ENCODE results near the gene RFNG.

Gene RFNG

GRCh38 chr17:82053556-82054263 is 2.1 kb upstream of the RFNG start:
- TF ChIP-seq POLR2AphosphoS5 (IDR thresholded peaks at IDR 0.05; ENCODE audit: low read depth) (no peak), REST (IDR thresholded peaks at IDR 0.05; ENCODE audit: insufficient replicate concordance, low read depth) (no peak), CTCF (IDR thresholded peaks at IDR 0.05; ENCODE audit: insufficient read depth, low read length) (no peak), SPI1 (IDR thresholded peaks at IDR 0.05; ENCODE audit: borderline replicate concordance, low read depth) (no peak), GABPA (IDR thresholded peaks at IDR 0.05; ENCODE audit: low read depth) (no peak)
- DNase-seq (ENCODE audit: low read depth in 1 of 2, low spot score in 1 of 2): no peak
- Histone ChIP-seq H3K27me3 (ENCODE audit: insufficient read depth, poor library complexity, severe bottlenecking) (no peaks in the 10 kb centered on the region), H3K4me3 (replicated peaks; ENCODE audit: insufficient read depth, low read length) (no peak overlapping the region), H3K27ac (replicated peaks) (no peak overlapping the region)

- Histone ChIP-seq H3K27ac (replicated peaks) (no peak overlapping the region; the same call in 1 of the 2 replicates), H3K27me3 (ENCODE audit: insufficient read depth, poor library complexity, severe bottlenecking) (no peaks in the 10 kb centered on the region), H3K4me3 (replicated peaks; ENCODE audit: insufficient read depth, low read length) (peak overlapping the region; percentile 78; the same call in 1 of the 2 replicates)
- DNase-seq (ENCODE audit: low read depth in 1 of 2, low spot score in 1 of 2): no peak
- no peak for TF ChIP-seq REST (IDR thresholded peaks at IDR 0.05; ENCODE audit: insufficient replicate concordance, low read depth)
- TF ChIP-seq SPI1 (IDR thresholded peaks at IDR 0.05; ENCODE audit: borderline replicate concordance, low read depth): no peak
- TF ChIP-seq POLR2AphosphoS5 (IDR thresholded peaks at IDR 0.05; ENCODE audit: low read depth): no peak
- no peak for TF ChIP-seq CTCF (IDR thresholded peaks at IDR 0.05; ENCODE audit: insufficient read depth, low read length)
- no peak for TF ChIP-seq GABPA (IDR thresholded peaks at IDR 0.05; ENCODE audit: low read depth)
These were observed 1.5 kb upstream of the RFNG start for GRCh38 chr17:82053130-82053529.

GRCh38 chr17:82052638-82053059 is 1.0 kb upstream of the RFNG start:
- Histone ChIP-seq H3K27me3 (ENCODE audit: insufficient read depth, poor library complexity, severe bottlenecking) (no peaks in the 10 kb centered on the region), H3K27ac (replicated peaks) (peak overlapping the region; percentile 55), H3K4me3 (replicated peaks; ENCODE audit: insufficient read depth, low read length) (peak overlapping the region; percentile 78)
- TF ChIP-seq CTCF (IDR thresholded peaks at IDR 0.05; ENCODE audit: insufficient read depth, low read length): no peak
- TF ChIP-seq SPI1 (IDR thresholded peaks at IDR 0.05; ENCODE audit: borderline replicate concordance, low read depth): no peak
- TF ChIP-seq REST (IDR thresholded peaks at IDR 0.05; ENCODE audit: insufficient replicate concordance, low read depth): no peak
- TF ChIP-seq GABPA (IDR thresholded peaks at IDR 0.05; ENCODE audit: low read depth): no peak
- no peak for TF ChIP-seq POLR2AphosphoS5 (IDR thresholded peaks at IDR 0.05; ENCODE audit: low read depth)
- no peak for DNase-seq (ENCODE audit: low read depth in 1 of 2, low spot score in 1 of 2)
